G401 (cell line): ENCODE results near the gene PRKAR1B. TPM values are rescaled to one million over a fixed set of nuclear protein-coding genes. Genes with fewer than 3 reads are reported as not detected.
"Not testable (repeated sequence)": the region's sequence is repeated elsewhere in the genome, so short reads cannot be mapped to it uniquely, and the experiment has no call there.

Experiments used
- DNase-seq: peaks from one replicate; pipeline ENCODE4 v3.0.0-alpha.2; 2015; ENCODE audit warnings: low spot score
- in situ Hi-C: cut with HindIII; loops from 2 replicates; pipeline ENCODE4 v1.10.0; 2016; ENCODE audit warnings: low sequenced_read_pairs, mixed read lengths
- total RNA-seq: library from RNA; depleted of rRNA; stranded (reverse); fragments of >200 nt; shearing (Covaris generic); gene quantifications from 2 replicates; pipeline ENCODE4 v1.2.3, GENCODE V29; 2014

The PRKAR1B gene
- total RNA-seq, 1 experiment from 2014 or later = 83.1 TPM

DNA sequence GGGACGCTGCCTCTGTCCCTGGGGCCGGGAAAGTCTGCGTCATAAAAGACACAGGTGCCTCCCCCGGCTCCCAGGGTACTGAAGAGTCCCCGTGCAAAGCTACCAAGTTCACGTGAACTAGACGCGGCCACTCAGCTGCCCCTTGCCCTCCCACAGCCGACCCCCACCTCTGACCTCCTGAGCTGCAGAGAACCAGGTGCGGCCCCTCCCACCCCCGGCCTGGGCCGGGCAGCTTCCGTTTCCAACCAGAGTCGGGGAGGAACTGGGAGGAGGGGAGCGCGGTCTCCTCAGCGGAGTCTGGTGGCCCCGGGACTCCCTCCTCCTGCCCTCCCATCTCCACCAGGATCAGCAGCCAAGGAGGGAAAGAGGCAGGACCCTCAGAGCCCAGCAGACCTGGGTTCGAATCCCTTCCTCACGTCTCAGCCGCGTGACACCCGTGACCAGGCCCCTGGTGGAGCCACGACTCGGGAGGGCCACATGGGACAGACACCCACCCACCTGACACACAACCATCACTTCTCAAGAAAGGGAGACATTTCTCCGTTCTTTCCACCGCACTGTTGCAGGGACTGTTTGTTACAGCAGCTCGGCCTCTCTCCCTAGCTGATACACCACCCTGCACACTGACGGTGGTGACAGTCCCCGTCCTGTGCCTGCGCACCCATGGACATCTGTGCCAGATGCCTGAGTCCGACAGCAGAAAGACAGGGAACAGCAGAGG is 170.1 kb downstream of the PRKAR1B start:
- DNase-seq = no peak
- in situ Hi-C loops = no loop called here

DNA sequence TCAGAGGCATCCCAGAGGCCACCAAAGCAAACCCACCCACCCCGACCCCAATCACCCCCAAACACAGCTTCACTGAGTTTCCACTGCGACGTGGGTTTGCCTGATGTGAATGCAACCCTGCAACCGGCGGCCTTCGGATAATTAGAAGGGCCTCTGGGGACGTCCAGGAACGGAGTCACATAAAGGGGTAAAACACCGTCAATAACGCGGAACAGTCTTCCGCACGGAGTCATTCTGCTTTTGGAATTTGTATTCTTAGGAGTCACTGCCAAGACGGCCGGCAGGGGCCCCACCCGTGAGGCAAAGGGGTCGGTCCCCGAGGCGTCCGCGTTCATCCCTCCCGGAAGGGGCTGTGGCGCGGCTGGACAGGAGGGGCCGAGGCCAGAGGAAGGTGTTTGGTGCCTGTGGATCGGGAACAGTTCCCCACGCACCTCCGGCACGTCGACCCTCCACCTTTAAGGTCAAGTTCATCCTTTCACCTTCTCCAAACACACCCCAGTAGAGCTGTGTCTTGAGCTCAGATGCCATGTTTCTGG is 170.7 kb downstream of the PRKAR1B start:
- no peak for DNase-seq
- in situ Hi-C loops = no loop called here

DNA sequence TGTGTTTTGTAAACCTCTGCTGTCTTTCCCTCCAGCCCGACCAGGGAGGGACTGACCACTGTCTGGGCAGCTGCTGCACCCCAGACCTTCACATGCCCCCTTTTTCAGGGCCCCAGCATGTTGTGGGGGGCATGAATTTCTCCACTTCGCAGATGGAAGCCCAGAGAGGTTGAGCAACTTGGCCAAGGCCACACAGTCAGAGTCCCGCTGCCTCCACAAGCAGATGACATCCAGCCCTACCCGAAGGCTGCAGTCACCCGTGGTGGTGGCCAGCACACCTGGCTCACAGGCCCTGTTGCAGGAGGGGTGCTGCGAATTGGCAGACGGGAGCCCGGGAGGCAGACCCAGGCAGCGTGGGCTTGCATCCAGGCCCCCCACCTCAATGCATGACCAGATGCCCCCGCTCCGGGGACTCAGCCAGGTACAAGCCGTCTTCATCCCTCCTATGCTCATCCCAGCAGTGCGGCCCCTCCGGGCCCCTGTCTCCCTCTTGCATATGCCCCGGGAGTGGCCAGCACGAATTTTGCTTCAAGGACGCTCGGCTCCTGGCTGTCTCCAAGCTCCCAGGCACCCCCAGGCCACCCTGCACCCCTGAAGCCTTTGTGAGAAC is 171.4 kb downstream of the PRKAR1B start:
- in situ Hi-C loops = no loop called here
- DNase-seq = no peak

DNA sequence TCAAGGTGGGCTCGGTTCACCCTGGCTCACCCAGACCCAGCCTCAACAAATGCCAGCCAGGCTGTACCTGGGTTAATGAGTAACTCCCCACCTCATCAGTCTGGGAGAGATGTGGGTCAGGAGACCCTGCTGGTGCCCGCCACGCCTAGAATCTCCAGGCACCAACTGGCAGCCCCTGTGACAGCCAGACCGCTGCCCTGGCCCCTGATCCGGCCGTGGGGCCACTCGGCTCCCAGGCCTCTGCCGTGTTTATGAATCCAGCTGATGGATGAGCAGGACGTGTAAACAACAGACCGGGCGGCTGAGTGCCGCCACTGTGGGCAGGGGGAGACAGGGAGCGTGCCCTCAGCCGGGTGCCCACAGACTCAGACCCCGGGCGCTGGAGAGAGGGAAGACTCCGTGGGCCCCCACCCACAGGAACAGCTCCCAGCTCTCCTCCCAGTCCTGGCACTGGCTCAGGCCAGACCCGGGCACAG is 173.4 kb downstream of the PRKAR1B start:
- DNase-seq = no peak
- in situ Hi-C loops = no loop called here

- no peak for DNase-seq
- in situ Hi-C loops = no loop called here
Measured at GRCh38 chr7:552868-553635, 174.0 kb downstream of the PRKAR1B start.

- DNase-seq, in situ Hi-C loops: not testable (repeated sequence)
Measured at GRCh38 chr7:552151-552867, 174.8 kb downstream of the PRKAR1B start.

- in situ Hi-C loops, DNase-seq: not testable (repeated sequence)
Measured at GRCh38 chr7:551615-551970, 175.5 kb downstream of the PRKAR1B start.

- in situ Hi-C loops = no loop called here
- no peak for DNase-seq
Measured at GRCh38 chr7:550881-551614, 176.0 kb downstream of the PRKAR1B start.

- no peak for DNase-seq
- in situ Hi-C loops = no loop called here
Measured at GRCh38 chr7:549891-550625, 177.0 kb downstream of the PRKAR1B start.

DNA sequence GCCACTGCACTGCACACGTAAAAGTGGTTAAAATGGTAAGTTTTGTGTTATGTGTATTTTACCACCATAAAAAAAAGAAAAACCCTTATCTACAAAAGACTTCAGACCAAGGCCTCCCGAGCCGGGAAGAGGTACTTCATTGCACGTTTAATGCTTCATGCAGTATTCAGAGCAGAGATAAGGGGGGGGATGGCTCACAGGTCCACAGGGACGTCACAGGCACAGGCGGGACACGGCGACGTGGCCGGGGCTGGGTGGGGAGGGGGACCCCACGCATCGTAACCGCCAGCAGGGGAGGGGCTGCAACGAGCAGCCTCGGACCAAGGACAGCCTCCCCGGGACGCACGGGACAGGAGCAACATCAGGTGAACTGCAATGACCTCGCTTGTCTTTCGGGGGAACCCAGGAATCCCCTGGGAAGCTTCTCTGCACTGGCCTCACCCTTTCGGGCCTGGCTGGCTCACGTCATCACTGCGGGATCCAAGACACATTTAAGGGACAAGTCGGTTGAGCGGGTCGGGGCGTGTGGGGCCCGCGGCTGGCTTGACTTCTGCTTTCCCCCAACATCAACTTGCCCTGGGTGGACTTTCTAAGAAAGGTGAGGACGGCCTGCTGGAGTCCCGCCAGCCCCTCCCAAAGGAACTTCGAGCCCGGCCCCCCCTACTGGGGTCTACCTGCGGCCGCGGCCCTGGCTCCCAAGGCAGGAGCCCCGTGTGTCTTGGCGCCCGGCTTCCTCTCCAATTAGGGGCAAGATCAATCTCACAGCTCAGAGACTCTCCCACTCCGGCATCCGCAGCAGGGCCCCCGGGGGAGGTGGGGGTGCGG is 177.8 kb downstream of the PRKAR1B start:
- in situ Hi-C loops = no loop called here
- no peak for DNase-seq

DNA sequence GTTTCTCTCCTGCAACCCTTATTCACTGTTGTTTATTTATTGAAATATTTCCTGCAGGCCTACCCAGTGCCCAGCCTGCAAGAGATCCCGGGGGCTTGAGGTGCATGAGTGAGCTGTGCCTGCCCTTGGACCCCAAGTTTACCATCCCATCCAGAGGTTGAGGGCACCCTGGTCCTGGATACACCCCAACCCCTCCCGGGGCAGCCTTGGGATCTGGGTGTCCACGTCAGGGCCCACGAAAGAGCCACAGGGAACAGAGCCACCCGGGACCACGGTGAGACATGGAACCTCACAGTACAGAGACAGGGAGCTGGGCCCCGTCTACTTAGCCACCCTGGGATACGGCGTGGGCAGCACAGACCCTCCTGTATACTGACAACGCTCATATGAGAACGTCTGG is 178.7 kb downstream of the PRKAR1B start:
- no peak for DNase-seq
- in situ Hi-C loops = no loop called here

GRCh38 chr7:545470-545869 is 181.6 kb downstream of the PRKAR1B start:
- in situ Hi-C loops = no loop called here

DNA sequence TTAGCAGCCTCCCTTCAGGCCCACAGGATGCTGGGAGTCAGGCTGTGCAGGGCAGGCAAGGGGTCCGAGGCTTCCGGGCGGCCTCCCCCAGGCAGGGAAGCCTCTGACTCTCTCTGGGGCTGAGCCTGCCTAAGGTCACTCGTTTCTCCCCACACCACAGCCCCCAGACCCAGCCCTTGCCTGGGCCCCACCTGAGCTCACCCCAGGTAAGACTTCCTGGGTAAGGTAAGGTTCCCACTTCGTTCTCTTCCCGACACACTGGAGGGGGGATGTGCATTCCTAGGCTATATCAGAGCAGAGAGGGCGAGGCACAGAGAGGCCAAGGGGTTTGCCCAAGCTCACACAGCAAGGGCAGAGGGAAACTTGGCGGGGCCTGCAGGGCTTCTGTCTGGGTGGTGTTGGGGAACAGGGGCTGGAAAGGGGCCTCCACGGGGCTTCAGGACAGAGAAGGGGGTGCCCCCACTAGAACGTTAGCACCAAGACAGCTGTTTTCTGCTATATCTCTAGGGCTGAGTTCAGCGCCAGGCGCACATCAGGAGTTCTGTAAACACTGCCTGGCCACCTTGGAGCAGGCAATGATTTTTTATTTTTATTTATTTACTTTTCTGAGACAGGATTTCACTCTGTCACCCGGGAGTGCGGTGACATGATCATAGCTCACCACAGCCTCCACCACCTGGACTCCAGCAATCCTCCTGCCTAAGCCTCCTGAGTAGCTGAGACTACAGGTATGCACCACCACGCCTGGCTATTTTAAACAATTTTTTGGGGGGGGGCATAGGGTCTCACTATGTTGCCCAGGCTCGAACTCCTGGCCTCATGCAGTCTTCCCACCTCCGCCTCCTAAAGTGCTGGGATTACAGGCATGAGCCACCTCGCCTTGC is 182.5 kb downstream of the PRKAR1B start:
- no peak for DNase-seq
- in situ Hi-C loops = no loop called here

More at GRCh38 chr7:545470-545869, 181.6 kb downstream of the PRKAR1B start:
- no peak for DNase-seq

GRCh38 chr7:543501-544337 is 183.4 kb downstream of the PRKAR1B start:
- in situ Hi-C loops = no loop called here
- no peak for DNase-seq

GRCh38 chr7:542713-543500 is 184.2 kb downstream of the PRKAR1B start:
- no peak for DNase-seq
- in situ Hi-C loops = no loop called here
